CD4-positive, alpha-beta memory T cell (primary cell): ENCODE data around the gene SUGCT. TPM values are rescaled to one million over a fixed set of nuclear protein-coding genes. Genes with fewer than 3 reads are reported as not detected.

Source experiments
- CTCF ChIA-PET: fragments of 350-600 bp; sonication (Branson Sonifier 250); formaldehyde crosslinking; loops from one replicate; lab custom pipeline; 2021; ENCODE audit warnings: inconsistent platforms; ENCODE audit not compliant: partially characterized antibody; lab: Charles Lee
- POLR2A ChIA-PET: fragments of 350-600 bp; sonication (Branson Sonifier 250); formaldehyde crosslinking; loops from one replicate; lab custom pipeline; 2021; ENCODE audit not compliant: partially characterized antibody; lab: Charles Lee
- DNase-seq, 5 donors: peaks; one replicate each; pipeline versions ENCODE4 v3.0.0 to v3.0.0-alpha.2; 2020 to 2022; ENCODE audit warnings: mixed read lengths in 1 of 5
- H3K27ac ChIP-seq: one replicate; pipeline ENCODE4 v1.7.0; 2013; ENCODE audit warnings: low read depth, low read length
- H3K27me3 ChIP-seq: 2 replicates; pipeline ENCODE4 v1.7.0; 2013; ENCODE audit warnings: mild to moderate bottlenecking, low read length, moderate library complexity; ENCODE audit not compliant: insufficient read depth
- H3K36me3 ChIP-seq: 2 replicates; pipeline ENCODE4 v1.7.0; 2013; ENCODE audit warnings: mild to moderate bottlenecking, low read length, moderate library complexity; ENCODE audit not compliant: insufficient read depth
- H3K4me1 ChIP-seq: 2 replicates; pipeline ENCODE4 v1.7.0; 2013; ENCODE audit warnings: mild to moderate bottlenecking, low read length, moderate library complexity; ENCODE audit not compliant: insufficient read depth
- H3K4me3 ChIP-seq, 2 donors: one replicate each; pipeline ENCODE4 v1.7.0; 2013; ENCODE audit warnings: low read length in 2 of 2, mild to moderate bottlenecking in 1 of 2
- H3K9me3 ChIP-seq, 2 donors: one replicate each; pipeline ENCODE4 v1.7.0; 2013; ENCODE audit warnings: low read length in 2 of 2, control low read depth in 1 of 2; ENCODE audit not compliant: control insufficient read depth in 1 of 2
- H3K27ac Mint-ChIP-seq, 7 donors: one replicate each; pipeline ENCODE4 v1.8.0; 2020 to 2021; ENCODE audit warnings: mixed read lengths in 7 of 7, mild to moderate bottlenecking in 6 of 7, inconsistent platforms in 3 of 7, moderate library complexity in 3 of 7
- H3K27me3 Mint-ChIP-seq, 2 donors: one replicate each; pipeline ENCODE4 v1.8.0; 2020 to 2021; ENCODE audit warnings: mixed read lengths in 2 of 2
- H3K36me3 Mint-ChIP-seq, 2 donors: one replicate each; pipeline ENCODE4 v1.8.0; 2020 to 2021; ENCODE audit warnings: mixed read lengths in 2 of 2, inconsistent platforms in 1 of 2, mild to moderate bottlenecking in 1 of 2
- H3K4me1 Mint-ChIP-seq, 4 donors: one replicate each; pipeline ENCODE4 v1.8.0; 2020 to 2021; ENCODE audit warnings: mixed read lengths in 4 of 4, mild to moderate bottlenecking in 1 of 4
- H3K4me3 Mint-ChIP-seq, 8 donors: one replicate each; pipeline ENCODE4 v1.8.0; 2020 to 2021; ENCODE audit warnings: mixed read lengths in 8 of 8, mild to moderate bottlenecking in 7 of 8, moderate library complexity in 6 of 8, inconsistent platforms in 3 of 8
- H3K9me3 Mint-ChIP-seq, 8 donors: one replicate each; pipeline ENCODE4 v1.8.0; 2020 to 2021; ENCODE audit warnings: mixed read lengths in 8 of 8, mild to moderate bottlenecking in 5 of 8, inconsistent platforms in 3 of 8, moderate library complexity in 1 of 8
- intact Hi-C: fragments of 100-400 bp; cut with micrococcal nuclease; formaldehyde crosslinking; loops from one replicate; pipeline ENCODE4 v1.15.1; 2023
- polyA plus RNA-seq, 2 donors: library from polyadenylated mRNA; unstranded; fragments of 300-500 nt; fragmentation: Illumina TruSeq; gene quantifications; one replicate each; pipeline ENCODE4 v1.2.3, GENCODE V29; 2021
- total RNA-seq, 2 experiments: library from RNA; stranded (reverse); gene quantifications; one replicate each; pipeline ENCODE4 v1.2.3, GENCODE V29; 2021

SUGCT gene
- total and polyA plus RNA-seq, 4 experiments from 2014 or later: 0.41 to 4.4 (median 1.2) TPM

DNA sequence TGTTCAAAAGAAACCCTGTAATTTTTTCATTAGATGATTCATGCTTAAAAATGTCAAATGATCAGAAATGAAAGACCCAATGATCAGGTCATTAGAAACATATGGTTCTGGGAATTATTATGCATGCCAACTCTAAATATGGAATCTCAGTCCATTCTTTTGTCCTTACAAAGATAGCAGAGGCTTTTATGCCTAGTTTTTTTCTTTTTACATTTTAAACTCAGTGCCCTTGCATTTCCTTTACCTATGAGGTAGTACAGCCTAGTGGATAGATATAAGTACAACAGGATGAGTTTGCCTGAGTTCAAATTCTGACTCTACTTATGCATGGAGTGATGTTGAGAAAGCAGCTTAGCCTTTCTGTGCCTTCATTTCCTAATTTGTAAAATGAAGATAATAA, 392.9 kb downstream of the SUGCT start:
- ChIA-PET POLR2A (no interaction called here), CTCF (no interaction called here)
- Mint-ChIP-seq H3K27ac (no peak overlapping the region), H3K36me3 (no peaks in the 10 kb centered on the region), H3K27me3 (no peaks in the 10 kb centered on the region), H3K4me1 (no peaks in the 10 kb centered on the region), H3K9me3 (peaks cover 0 to 12% (median 4%) of the 10 kb centered on the region in 8 donors), H3K4me3 (no peak overlapping the region)
- H3K9me3 ChIP-seq: no peaks in the 10 kb centered on the region
- H3K36me3 ChIP-seq: no peaks in the 10 kb centered on the region
- intact Hi-C loops: no loop called here
- H3K27ac ChIP-seq: no peak overlapping the region
- no peak overlapping the region for H3K4me3 ChIP-seq
- no peaks in the 10 kb centered on the region for H3K27me3 ChIP-seq
- no peak for DNase-seq
- H3K4me1 ChIP-seq: no peaks in the 10 kb centered on the region

DNA sequence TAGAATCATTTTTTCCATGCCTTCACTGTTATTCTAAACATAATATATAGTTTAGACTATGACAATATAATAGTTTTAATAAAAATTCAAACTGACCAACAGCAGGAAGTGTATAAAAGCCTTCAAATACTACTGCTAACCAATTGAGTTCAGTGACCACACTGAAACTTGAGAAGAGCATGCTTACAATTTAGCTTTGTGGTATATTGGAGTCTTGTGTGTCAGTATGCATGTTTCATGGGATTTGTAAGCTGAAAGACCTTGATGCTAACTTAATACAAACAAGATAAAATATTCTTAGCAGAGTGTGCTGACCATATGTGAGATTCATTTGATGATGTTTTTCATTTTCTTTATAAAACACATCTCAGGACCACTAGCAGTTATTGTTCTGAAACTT, 395.5 kb downstream of the SUGCT start:
- CTCF ChIA-PET: no interaction called here
- Histone ChIP-seq H3K9me3 (no peaks in the 10 kb centered on the region), H3K27me3 (no peaks in the 10 kb centered on the region), H3K4me1 (no peaks in the 10 kb centered on the region), H3K36me3 (no peaks in the 10 kb centered on the region), H3K27ac (no peak overlapping the region), H3K4me3 (no peak overlapping the region)
- peaks cover 0 to 9% (median 3%) of the 10 kb centered on the region in 8 donors for H3K9me3 Mint-ChIP-seq
- H3K27me3 Mint-ChIP-seq: no peaks in the 10 kb centered on the region
- POLR2A ChIA-PET: no interaction called here
- no peak overlapping the region for H3K27ac Mint-ChIP-seq
- no peaks in the 10 kb centered on the region for H3K36me3 Mint-ChIP-seq
- no peak overlapping the region for H3K4me3 Mint-ChIP-seq
- intact Hi-C loops: no loop called here
- no peaks in the 10 kb centered on the region for H3K4me1 Mint-ChIP-seq
- DNase-seq: no peak

DNA sequence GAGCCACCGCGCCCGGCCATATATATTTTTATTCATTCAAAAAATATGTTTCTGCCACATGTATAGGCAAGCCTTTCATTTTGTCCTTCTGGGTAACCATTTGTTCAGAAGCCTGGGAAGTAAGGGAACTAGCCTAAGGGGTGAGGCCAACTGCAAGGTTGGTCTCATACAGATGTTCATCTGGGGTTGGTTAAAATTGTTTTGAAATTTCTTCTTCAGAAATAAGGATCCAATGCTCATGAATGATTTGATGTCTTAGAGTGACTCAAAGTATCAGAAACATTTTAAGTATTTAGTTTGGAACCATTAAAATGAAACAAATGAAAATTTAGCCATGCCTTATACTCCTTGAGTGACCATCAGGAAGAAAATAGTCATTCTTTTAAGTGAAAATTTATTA, 397.2 kb downstream of the SUGCT start:
- CTCF ChIA-PET: no interaction called here
- H3K36me3 Mint-ChIP-seq: no peaks in the 10 kb centered on the region

DNA sequence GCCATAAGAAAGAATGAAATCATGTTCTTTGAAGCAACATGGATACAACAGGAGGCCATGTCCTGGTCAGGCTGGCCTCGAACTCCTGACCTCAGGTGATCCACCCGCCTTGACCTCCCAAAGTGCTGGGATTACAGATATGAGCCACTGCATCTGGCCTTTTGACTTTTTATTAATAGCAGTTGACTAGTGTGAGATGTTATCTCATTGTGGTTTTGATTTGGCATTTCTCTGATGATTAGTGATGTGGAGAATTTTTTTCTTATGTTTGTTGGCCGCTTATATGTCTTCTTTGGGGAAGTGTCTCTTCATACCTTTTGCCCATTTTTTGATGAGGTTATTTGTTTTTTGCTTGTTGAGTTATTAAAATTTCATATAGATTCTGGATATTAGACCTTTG, 400.9 kb downstream of the SUGCT start:
- Histone ChIP-seq H3K9me3 (peaks cover 0 to 2% of the 10 kb centered on the region in 2 donors), H3K27me3 (no peaks in the 10 kb centered on the region), H3K4me3 (no peak overlapping the region), H3K4me1 (no peaks in the 10 kb centered on the region), H3K27ac (no peak overlapping the region), H3K36me3 (no peaks in the 10 kb centered on the region)
- Mint-ChIP-seq H3K4me3 (no peak overlapping the region), H3K27me3 (no peaks in the 10 kb centered on the region), H3K9me3 (peaks cover 0 to 13% (median 7%) of the 10 kb centered on the region in 8 donors), H3K4me1 (no peaks in the 10 kb centered on the region), H3K36me3 (no peaks in the 10 kb centered on the region), H3K27ac (no peak overlapping the region)
- POLR2A ChIA-PET: no interaction called here
- CTCF ChIA-PET: no interaction called here
- DNase-seq: no peak
- intact Hi-C loops: no loop called here

More for the DNA sequence above, 397.2 kb downstream of the SUGCT start:
- H3K27ac Mint-ChIP-seq: no peak overlapping the region
- H3K9me3 Mint-ChIP-seq: peaks cover 0 to 12% (median 4%) of the 10 kb centered on the region in 8 donors
- H3K4me1 ChIP-seq: no peaks in the 10 kb centered on the region
- no peaks in the 10 kb centered on the region for H3K36me3 ChIP-seq
- no peak for DNase-seq
- POLR2A ChIA-PET: no interaction called here
- no peaks in the 10 kb centered on the region for H3K9me3 ChIP-seq
- no peak overlapping the region for H3K27ac ChIP-seq
- no peaks in the 10 kb centered on the region for H3K27me3 Mint-ChIP-seq
- H3K4me3 ChIP-seq: no peak overlapping the region
- intact Hi-C loops: no loop called here
- no peak overlapping the region for H3K4me3 Mint-ChIP-seq
- no peaks in the 10 kb centered on the region for H3K4me1 Mint-ChIP-seq
- no peaks in the 10 kb centered on the region for H3K27me3 ChIP-seq

DNA sequence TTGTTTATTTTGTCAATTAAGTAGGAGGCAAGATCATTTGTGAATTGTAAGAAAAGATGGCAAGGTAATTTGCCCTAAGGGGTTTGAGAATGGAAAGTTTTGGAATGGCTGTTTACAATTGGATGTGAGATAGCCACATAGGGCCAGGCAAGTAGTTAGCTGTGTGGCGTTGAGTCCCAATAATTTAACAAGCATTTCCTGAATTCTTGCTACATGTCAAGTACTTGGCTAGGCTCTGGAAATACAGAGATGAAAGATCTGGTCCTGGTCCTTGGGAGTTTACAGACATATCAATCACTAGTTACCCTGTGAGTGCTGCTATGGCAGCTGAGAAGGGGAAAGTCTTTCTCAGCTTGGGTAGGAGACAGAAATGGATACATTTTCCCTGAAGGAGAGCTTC, 401.6 kb downstream of the SUGCT start:
- no peaks in the 10 kb centered on the region for H3K36me3 ChIP-seq
- H3K27me3 Mint-ChIP-seq: no peaks in the 10 kb centered on the region
- H3K9me3 ChIP-seq: peaks cover 0 to 4% of the 10 kb centered on the region in 2 donors
- H3K9me3 Mint-ChIP-seq: peaks cover 0 to 14% (median 6%) of the 10 kb centered on the region in 8 donors
- no peaks in the 10 kb centered on the region for H3K4me1 Mint-ChIP-seq
- no peaks in the 10 kb centered on the region for H3K36me3 Mint-ChIP-seq
- CTCF ChIA-PET: no interaction called here
- H3K4me3 ChIP-seq: no peak overlapping the region
- no peaks in the 10 kb centered on the region for H3K27me3 ChIP-seq
- DNase-seq: no peak
- H3K27ac ChIP-seq: no peak overlapping the region
- intact Hi-C loops: no loop called here
- H3K4me1 ChIP-seq: no peaks in the 10 kb centered on the region
- no peak overlapping the region for H3K27ac Mint-ChIP-seq
- H3K4me3 Mint-ChIP-seq: no peak overlapping the region
- POLR2A ChIA-PET: no interaction called here

DNA sequence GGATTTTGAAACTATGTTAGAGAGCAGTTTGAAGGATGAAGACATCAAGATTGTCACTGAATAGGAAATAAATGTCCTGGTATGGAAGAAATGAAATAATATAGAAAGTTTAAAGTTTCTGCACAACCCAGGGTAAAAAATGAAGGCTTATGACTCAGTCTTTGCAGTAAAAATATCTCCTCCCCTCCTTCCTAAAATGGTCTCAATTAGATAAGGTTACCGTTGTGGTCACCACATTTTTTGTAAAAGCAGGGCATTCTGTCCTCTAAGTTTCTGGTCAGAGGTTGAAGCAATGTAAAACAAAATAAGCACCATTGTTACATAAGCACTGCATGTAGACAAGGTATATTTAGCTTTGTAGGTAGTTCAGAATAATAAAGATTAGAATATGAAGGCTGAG, 403.5 kb downstream of the SUGCT start:
- Mint-ChIP-seq H3K9me3 (peaks cover 0 to 18% (median 6%) of the 10 kb centered on the region in 8 donors), H3K4me1 (no peaks in the 10 kb centered on the region), H3K27ac (no peak overlapping the region), H3K4me3 (no peak overlapping the region), H3K27me3 (no peaks in the 10 kb centered on the region), H3K36me3 (no peaks in the 10 kb centered on the region)
- Histone ChIP-seq H3K4me1 (no peaks in the 10 kb centered on the region), H3K27ac (no peak overlapping the region), H3K27me3 (no peaks in the 10 kb centered on the region), H3K36me3 (no peaks in the 10 kb centered on the region), H3K4me3 (no peak overlapping the region), H3K9me3 (peaks cover 0 to 4% of the 10 kb centered on the region in 2 donors)
- ChIA-PET POLR2A (no interaction called here), CTCF (no interaction called here)
- intact Hi-C loops: no loop called here
- DNase-seq: no peak

DNA sequence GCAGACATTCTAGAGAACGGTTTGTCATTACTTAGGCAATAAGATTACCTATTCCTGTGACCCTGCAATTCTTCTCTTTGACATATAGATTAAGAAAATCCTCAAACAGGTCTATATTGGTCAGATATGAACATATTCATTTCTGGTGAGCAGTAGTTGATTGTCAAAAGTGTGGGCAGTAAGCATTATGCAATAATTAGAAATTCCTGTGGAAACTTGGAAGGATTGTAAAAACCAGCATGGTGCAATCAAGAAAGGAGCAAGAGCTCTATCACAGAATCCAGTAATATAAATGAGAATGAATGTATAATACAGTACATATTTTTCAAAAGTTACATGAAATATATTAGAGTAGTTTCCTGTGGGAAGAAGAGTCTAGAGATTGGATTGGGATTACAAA, 406.5 kb downstream of the SUGCT start:
- Histone ChIP-seq H3K36me3 (no peaks in the 10 kb centered on the region), H3K4me1 (no peaks in the 10 kb centered on the region), H3K27me3 (no peaks in the 10 kb centered on the region), H3K27ac (no peak overlapping the region), H3K9me3 (peaks cover 0 to 4% of the 10 kb centered on the region in 2 donors), H3K4me3 (no peak overlapping the region)
- no peaks in the 10 kb centered on the region for H3K27me3 Mint-ChIP-seq
- H3K9me3 Mint-ChIP-seq: peaks cover 2 to 14% (median 4%) of the 10 kb centered on the region in 8 donors
- DNase-seq: no peak
- POLR2A ChIA-PET: no interaction called here
- no peaks in the 10 kb centered on the region for H3K4me1 Mint-ChIP-seq
- no peak overlapping the region for H3K27ac Mint-ChIP-seq
- H3K36me3 Mint-ChIP-seq: no peaks in the 10 kb centered on the region
- intact Hi-C loops: no loop called here
- CTCF ChIA-PET: no interaction called here
- H3K4me3 Mint-ChIP-seq: no peak overlapping the region
